ENCODE data around the gene KRTAP4-16.
"Not testable (repeated sequence)": the region's sequence is repeated elsewhere in the genome, so short reads cannot be mapped to it uniquely, and the experiment has no call there.

Gene KRTAP4-16

DNA sequence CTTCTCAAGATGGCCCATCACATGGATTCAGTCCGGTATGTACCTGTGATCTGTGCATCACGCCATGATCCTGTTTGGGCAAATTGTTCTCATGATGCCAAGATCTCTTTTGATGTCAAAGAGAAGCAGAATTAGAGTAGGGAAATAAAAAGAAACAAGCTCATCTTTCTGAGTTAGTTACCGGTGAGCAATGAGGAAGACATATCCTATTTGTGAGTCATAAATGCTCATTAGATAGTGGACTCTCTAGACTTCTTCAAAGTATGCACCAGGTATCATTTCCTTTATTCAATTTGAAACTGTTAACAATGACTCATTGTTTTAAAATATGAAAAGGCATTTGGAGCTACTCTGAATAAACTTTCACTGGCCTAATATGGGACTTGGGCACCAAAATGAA, 30.0 kb upstream of the KRTAP4-16 start:
- in situ Hi-C loops (cut with HindIII; ENCODE audit: low pct_unique_long_range_greater_than_20kb, low sequenced_read_pairs): no loop called here
- TF ChIP-seq JUND (IDR thresholded peaks at IDR 0.05; ENCODE audit: low read depth): no peak
- DNase-seq (ENCODE audit: low read depth in 1 of 2, low spot score in 1 of 2): no peak

DNA sequence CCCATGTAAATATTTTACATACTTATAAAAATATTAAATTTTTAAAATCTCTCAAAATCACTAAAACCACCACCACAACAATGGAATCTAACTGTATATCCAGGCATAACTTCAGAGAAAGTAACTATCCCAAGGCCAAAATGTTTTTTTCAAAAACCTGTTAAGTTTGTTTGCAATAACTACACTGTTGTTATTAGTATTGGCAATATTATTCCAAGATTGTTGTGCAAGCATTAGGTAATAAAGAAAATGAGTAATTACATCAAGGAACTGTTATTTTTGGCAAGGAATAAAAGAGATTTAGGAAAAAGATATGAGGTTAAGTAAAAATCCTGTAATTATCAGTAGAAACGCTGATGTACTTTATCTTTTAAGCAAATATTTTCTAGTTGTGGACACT, 25.4 kb upstream of the KRTAP4-16 start:
- TF ChIP-seq JUND (IDR thresholded peaks at IDR 0.05; ENCODE audit: low read depth): no peak
- in situ Hi-C loops (cut with HindIII; ENCODE audit: low pct_unique_long_range_greater_than_20kb, low sequenced_read_pairs): no loop called here
- no peak for DNase-seq (ENCODE audit: low read depth in 1 of 2, low spot score in 1 of 2)

DNA sequence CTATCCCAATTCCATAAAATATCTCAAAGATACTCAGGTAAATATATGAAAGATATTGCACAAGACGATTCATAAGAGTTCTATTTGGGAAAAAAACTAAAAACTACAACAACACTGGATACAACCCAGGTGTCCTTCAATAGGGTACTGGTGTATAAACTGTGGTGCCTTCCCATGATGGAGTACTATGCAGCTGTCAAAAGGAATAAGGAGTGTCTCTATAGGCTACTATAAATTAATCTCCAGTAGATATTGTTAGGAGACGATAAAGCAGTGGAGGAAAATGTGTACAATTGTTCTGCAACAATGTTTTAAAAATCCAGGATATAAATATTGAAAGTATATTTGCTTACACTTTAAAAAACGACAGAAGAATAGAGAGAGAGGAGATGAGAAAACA, 24.4 kb upstream of the KRTAP4-16 start:
- in situ Hi-C loops (cut with HindIII; ENCODE audit: low pct_unique_long_range_greater_than_20kb, low sequenced_read_pairs): no loop called here
- no peak for DNase-seq (ENCODE audit: low read depth in 1 of 2, low spot score in 1 of 2)
- TF ChIP-seq JUND (IDR thresholded peaks at IDR 0.05; ENCODE audit: low read depth): no peak

DNA sequence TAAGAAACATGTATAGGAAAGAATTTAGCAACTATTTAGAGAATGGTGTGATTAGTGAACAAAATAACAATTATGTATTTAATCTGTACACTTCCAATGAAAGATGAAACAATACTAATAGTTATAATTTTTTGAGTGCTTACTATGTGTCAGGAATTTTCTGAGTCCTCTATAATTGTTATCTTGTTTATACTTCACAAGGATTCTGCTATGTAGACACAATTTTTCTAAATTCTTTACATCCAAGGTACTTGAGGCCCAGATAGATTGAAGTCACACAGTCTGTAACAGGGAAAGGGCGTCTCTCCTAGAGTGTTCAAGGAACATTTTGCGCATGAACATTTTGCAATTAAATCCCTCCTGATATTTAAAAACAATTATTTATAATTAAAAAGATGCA, 23.1 kb upstream of the KRTAP4-16 start:
- no peak for DNase-seq (ENCODE audit: low read depth in 1 of 2, low spot score in 1 of 2)
- TF ChIP-seq JUND (IDR thresholded peaks at IDR 0.05; ENCODE audit: low read depth): no peak
- in situ Hi-C loops (cut with HindIII; ENCODE audit: low pct_unique_long_range_greater_than_20kb, low sequenced_read_pairs): no loop called here

DNA sequence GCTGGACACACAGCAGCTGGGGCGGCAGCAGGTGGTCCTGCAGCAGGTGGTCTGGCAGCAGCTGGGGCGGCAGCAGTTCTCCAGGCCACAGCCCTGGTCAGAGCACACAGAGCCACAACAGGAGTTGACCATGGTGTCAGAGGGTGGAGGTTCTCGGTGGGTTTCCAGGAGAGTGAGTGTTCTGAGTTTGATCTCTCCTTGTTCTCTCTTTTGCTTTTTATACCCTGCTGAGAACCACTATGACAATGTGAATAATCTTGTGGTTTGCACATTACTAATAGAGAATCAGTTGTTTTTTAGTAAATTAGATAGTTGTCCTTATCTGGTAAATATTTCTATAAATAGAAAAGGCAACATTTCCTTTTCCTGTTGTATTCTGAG, 22.0 kb upstream of the KRTAP4-16 start, which contains the start of gene KRTAP4-12:
Gene KRTAP4-12, minus strand, starts transcription at position 192 of the 381 bp plus-strand sequence. Its CDS starts 60 bp downstream, at position 132.
- in situ Hi-C loops (cut with HindIII; ENCODE audit: low pct_unique_long_range_greater_than_20kb, low sequenced_read_pairs); DNase-seq (ENCODE audit: low read depth in 1 of 2, low spot score in 1 of 2): not testable (repeated sequence)

DNA sequence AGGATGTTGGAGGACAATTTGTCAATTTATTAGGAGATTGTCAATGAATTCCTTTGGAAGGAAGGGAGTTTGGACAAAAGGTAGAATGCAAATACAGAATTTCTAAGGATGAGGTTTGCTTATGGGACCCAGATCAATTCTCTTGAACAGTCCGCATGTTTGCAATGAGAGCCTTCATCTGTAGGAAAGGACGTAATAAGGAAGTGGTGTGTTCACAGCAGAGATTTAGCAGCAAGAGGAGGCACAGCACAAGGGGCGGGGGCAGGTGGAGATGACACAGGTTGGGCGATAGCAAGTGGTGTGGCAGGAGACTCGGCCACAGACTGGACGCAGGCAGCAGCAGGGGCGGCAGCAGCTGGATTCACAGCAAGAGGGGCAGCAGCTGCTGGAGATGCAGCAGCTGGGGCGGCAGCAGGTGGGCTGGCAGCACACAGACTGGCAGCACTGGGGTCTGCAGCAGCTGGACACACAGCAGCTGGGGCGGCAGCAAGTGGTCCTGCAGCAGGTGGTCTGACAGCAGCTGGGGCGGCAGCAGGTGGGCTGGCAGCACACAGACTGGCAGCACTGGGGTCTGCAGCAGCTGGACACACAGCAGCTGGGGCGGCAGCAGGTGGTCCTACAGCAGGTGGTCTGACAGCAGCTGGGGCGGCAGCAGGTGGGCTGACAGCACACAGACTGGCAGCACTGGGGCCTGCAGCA, 21.4 kb upstream of the KRTAP4-16 start:
- DNase-seq (ENCODE audit: low read depth in 1 of 2, low spot score in 1 of 2); in situ Hi-C loops (cut with HindIII; ENCODE audit: low pct_unique_long_range_greater_than_20kb, low sequenced_read_pairs): not testable (repeated sequence)

DNA sequence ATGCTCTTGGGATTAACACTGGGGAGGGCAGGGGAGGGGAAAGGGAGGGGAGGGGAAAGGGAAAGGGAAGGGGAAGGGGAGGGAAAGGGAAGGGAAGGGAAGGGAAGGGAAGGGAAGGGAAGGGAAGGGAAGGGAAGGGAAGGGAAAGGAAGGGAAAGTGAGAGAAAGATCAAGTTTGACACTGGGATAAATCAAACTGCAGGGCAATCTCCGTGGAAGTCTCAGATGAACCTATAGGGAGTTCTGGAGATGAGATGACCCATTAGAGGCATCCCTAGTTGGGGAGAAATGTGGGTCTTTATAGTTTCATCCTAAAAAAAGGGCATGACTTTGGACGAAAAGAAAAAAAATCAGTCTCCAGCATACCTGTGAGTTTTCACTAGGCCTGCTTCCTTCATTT, 19.7 kb upstream of the KRTAP4-16 start:
- DNase-seq (ENCODE audit: low read depth in 1 of 2, low spot score in 1 of 2): no peak
- in situ Hi-C loops (cut with HindIII; ENCODE audit: low pct_unique_long_range_greater_than_20kb, low sequenced_read_pairs): no loop called here
- no peak for TF ChIP-seq JUND (IDR thresholded peaks at IDR 0.05; ENCODE audit: low read depth)

DNA sequence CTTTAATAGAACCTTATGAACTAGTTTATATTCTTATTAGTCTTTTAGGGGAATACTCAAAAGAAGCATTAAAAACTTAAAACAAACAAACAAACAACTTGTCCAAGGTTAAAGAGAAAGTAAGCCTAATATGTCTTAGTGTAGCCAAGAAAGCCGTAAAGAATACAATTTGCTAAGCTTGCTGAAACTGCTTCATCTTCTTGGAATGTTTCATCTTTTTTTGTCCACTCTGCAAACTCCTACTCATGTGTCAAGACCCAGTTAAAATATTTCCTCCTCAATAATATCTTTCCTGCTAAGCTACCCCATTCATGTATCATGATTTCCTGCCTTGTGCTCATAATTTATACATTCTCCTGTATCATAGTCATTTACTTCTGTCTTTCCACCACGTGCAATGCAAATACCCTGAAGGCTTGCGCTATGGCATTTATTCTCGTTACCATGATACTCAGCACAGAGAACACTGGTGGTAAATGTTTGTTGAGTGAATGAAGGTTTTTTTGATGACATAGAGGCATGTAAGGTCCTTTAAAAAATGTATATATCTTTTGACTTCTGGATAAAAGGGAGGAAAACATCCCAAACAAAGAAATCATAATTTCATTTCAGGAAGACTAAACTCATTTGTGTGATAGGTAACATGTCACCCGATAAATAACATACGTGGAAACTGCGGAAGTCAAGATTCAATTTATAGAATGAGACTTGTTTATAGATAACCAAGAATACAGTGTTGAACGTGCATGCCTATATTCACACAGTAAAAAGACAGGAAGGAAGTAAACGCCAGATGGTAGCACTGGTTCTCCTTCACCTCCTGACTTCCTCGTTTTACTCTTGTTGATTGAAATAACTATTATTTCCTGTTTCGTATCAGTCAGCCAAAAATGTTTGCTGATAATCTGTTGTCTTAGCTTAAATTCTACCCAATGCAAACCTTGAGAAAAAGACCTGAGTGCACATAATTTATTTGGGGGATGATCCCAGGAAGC, 18.0 kb upstream of the KRTAP4-16 start:
- DNase-seq (ENCODE audit: low read depth in 1 of 2, low spot score in 1 of 2); in situ Hi-C loops (cut with HindIII; ENCODE audit: low pct_unique_long_range_greater_than_20kb, low sequenced_read_pairs): not testable (repeated sequence)

DNA sequence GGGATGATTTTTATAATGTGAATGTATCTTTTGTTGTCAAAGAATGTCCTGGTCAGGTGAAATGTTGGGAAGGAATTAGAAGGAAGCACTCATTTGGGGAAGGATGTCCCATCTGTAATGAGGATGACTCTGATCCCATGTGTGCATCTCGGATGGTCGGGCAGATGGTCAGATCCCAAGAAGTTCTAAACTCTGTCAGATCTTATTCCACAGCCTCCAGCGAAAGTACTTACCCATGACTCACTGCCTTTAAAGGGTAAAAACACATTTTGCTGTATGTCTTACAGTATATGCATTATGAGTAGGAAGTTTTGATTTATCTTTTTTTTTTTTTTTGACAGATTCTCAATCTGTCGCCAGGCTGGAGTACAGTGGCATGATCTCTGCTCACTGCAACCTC, 16.7 kb upstream of the KRTAP4-16 start:
- TF ChIP-seq JUND (IDR thresholded peaks at IDR 0.05; ENCODE audit: low read depth): no peak
- no peak for DNase-seq (ENCODE audit: low read depth in 1 of 2, low spot score in 1 of 2)
- in situ Hi-C loops (cut with HindIII; ENCODE audit: low pct_unique_long_range_greater_than_20kb, low sequenced_read_pairs): no loop called here

DNA sequence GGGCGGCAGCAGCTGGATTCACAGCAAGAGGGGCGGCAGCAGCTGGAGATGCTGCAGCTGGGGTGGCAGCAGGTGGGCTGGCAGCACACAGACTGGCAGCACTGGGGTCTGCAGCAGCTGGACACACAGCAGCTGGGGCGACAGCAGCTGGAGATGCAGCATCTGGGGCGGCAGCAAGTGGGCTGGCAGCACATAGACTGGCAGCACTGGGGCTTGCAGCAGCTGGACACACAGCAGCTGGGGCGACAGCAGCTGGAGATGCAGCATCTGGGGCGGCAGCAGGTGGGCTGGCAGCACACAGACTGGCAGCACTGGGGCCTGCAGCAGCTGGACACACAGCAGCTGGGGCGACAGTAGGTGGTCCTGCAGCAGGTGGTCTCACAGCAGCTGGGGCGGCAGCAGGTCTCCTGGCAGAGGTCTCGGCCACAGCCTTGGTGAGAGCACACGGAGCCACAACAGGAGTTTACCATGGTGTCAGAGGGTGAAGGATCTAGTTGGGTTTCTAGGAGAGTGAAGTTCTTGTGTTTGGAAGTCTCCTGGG, 15.9 kb upstream of the KRTAP4-16 start, which contains the start of gene KRTAP4-11:
Gene KRTAP4-11, minus strand, starts transcription at position 528 of the 541 bp plus-strand sequence. Its CDS starts 58 bp downstream, at position 470.
- in situ Hi-C loops (cut with HindIII; ENCODE audit: low pct_unique_long_range_greater_than_20kb, low sequenced_read_pairs); DNase-seq (ENCODE audit: low read depth in 1 of 2, low spot score in 1 of 2): not testable (repeated sequence)

DNA sequence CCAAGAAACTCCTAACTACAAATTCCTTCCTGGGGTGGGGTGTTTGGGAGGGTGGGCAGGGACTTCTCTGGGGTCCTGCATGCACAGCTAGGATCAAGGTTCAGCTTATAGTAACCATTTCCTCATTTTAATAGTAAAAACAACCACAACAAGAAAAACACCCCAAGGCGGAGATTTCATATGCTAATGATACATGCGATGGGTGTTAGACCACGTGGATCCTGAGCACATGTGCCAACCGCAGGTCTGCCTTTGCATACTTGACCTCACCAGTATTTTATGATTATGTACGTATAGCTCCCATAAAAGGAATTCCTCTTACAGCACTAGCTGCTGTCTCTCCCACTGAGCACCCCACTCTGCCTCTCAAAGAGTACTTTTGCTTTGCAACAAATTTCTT, 14.3 kb upstream of the KRTAP4-16 start:
- DNase-seq (ENCODE audit: low read depth in 1 of 2, low spot score in 1 of 2): peak in 1 of 2 experiments; percentile 56
- in situ Hi-C loops (cut with HindIII; ENCODE audit: low pct_unique_long_range_greater_than_20kb, low sequenced_read_pairs): no loop called here
- TF ChIP-seq JUND (IDR thresholded peaks at IDR 0.05; ENCODE audit: low read depth): no peak

DNA sequence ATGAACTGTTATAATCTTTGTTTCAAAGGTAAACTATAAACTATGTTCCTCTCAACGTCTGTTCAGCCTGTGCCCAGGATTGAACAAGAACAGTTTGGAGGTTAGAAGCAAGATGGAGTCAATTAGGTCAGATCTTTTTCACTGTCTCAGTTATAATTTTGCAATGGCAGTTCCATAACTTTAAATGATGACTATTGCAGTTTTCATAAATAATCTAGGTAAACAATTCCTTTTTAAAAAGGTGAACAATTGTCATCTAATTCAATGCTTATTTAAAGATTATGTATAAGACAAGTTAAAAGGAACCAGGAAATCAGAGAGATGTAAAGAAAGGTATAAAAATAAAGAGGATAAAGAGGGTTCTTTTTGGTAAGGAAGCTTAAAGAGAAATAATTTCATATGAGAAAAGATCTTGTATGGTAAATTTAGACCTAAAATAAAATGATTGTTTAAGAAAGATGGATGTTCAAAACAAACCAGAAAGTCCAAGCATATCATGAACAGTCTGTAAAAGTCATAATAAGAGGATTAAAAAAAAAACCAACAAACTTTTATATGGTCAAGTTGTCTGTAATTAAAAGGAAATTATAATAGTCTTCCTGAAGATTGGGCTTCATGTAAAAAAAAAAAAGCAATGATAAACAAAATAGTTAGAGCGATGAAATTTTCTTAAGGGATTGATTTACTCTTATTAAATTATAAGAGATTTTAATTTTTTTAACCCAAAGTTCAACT, 9.3 kb upstream of the KRTAP4-16 start:
- in situ Hi-C loops (cut with HindIII; ENCODE audit: low pct_unique_long_range_greater_than_20kb, low sequenced_read_pairs): no loop called here

DNA sequence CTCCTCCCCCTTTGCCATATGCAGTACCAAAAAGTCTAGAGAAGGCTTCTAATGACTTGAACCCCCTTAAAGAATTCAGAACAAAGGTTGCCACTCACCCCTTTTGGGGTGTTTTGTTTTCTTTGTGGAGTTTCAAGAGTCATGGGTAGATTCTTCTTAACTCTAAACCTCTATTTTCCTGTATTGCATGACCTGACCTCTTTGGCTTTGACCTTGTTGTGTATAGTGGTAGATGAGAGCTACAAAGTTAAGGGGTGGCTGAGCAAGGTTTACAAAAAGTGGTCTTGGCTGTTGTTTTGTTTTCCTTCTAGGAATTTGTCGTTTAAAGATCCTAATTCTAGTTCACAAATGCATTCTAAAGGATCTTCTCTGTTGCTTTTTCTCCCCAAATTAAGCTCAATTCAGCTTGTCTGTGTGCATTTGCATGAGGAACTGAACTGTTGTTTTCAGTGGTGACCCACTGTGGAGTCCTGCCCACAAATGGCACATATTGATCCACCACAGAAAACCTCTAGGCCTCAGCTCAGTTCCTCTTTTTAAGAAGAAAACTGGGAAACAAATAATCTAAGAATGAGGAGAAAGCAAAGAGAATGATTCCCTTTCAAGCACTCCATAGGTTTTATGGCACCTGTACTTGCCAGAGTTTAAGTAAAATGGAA, 6.8 kb upstream of the KRTAP4-16 start:
- DNase-seq (ENCODE audit: low read depth in 1 of 2, low spot score in 1 of 2); in situ Hi-C loops (cut with HindIII; ENCODE audit: low pct_unique_long_range_greater_than_20kb, low sequenced_read_pairs): not testable (repeated sequence)

More for the DNA sequence above, 9.3 kb upstream of the KRTAP4-16 start:
- TF ChIP-seq JUND (IDR thresholded peaks at IDR 0.05; ENCODE audit: low read depth): no peak
- no peak for DNase-seq (ENCODE audit: low read depth in 1 of 2, low spot score in 1 of 2)

Measured in T47D (cell line).